Activated B cell treated with CpG ODN at 0.5 μM for 24 hours (primary cell): ENCODE data around the gene BPHL. TPM values are rescaled to one million over a fixed set of nuclear protein-coding genes. Genes with fewer than 3 reads are reported as not detected.
"Not testable (repeated sequence)": the region's sequence is repeated elsewhere in the genome, so short reads cannot be mapped to it uniquely, and the experiment has no call there.

Source experiments
- ATAC-seq: fragments of 200-7000 bp; cut with Tn5 transposase; one replicate; pipeline ENCODE4 v1.10.0; 2021; ENCODE audit warnings: low read depth, mild to moderate bottlenecking, moderate library complexity
- CTCF ChIA-PET: fragments of 350-600 bp; sonication (Branson Sonifier 250); formaldehyde crosslinking; loops from one replicate; lab custom pipeline; 2021; ENCODE audit warnings: antibody characterized with exemption; lab: Charles Lee
- POLR2A ChIA-PET: fragments of 350-600 bp; sonication (Branson Sonifier 250); formaldehyde crosslinking; loops from one replicate; lab custom pipeline; 2021; ENCODE audit warnings: antibody characterized with exemption; lab: Charles Lee
- DNase-seq: peaks from one replicate; pipeline ENCODE4 v3.0.0; 2022
- H3K27ac Mint-ChIP-seq: one replicate; pipeline ENCODE4 v1.8.0; 2020; ENCODE audit warnings: mixed read lengths
- H3K27me3 Mint-ChIP-seq: one replicate; pipeline ENCODE4 v1.8.0; 2021; ENCODE audit warnings: mixed read lengths
- H3K36me3 Mint-ChIP-seq: one replicate; pipeline ENCODE4 v1.8.0; 2021; ENCODE audit warnings: low read depth, mixed read lengths
- H3K4me1 Mint-ChIP-seq: one replicate; pipeline ENCODE4 v1.8.0; 2021; ENCODE audit warnings: mixed read lengths
- H3K4me3 Mint-ChIP-seq: one replicate; pipeline ENCODE4 v1.8.0; 2020; ENCODE audit warnings: mild to moderate bottlenecking, mixed read lengths
- H3K9me3 Mint-ChIP-seq: one replicate; pipeline ENCODE4 v1.8.0; 2020; ENCODE audit warnings: mixed read lengths
- intact Hi-C: fragments of 100-400 bp; cut with micrococcal nuclease; formaldehyde crosslinking; loops from one replicate; pipeline ENCODE4 v1.15.1; 2024
- total RNA-seq: library from RNA; stranded (reverse); gene quantifications from 2 replicates; pipeline ENCODE4 v1.2.3, GENCODE V29; 2022
- TF ChIP-seq, protein P1 (sequence below): fragments of 200-600 bp; IDR thresholded peaks from one replicate; pipeline ENCODE4 v1.8.0; 2022; ENCODE audit warnings: antibody characterized with exemption, mild to moderate bottlenecking

The BPHL gene
- total RNA-seq, 1 donor from 2014 or later, result 10.5 TPM

DNA sequence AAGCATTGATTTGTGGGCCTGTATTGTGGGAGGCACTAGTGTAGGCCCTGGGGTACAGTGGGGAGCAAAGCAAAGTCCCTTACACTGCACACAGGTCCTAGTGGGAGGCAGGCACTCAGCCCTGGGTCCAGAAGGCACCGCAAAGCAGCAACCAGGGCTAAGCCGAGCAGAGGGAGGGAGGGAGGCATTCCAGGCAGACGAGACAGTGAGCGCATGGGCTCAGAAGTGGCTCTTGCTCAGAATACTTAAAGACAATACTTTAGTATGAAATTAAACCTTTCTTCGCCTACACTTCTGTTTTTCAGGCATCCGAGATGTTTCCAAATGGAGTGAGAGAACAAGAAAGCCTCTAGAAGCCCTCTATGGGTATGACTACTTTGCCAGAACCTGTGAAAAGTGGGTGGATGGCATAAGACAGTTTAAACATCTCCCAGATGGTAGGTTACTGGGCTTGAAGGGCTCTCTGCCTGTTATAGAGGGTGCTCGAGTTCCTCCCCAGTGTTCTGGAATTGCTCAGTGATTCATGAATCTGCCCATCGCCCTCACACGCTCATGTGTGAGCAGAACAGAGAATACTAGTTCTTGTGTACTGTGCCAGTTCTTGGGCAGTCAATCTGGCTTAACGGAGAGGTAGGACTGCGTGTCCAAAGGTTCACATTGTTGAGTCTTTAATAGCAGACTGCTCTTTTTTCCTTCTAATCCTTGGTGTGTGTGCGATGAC lies 18.7 kb downstream of the BPHL start:
- ATAC-seq (no peak), DNase-seq (no peak)
- Mint-ChIP-seq H3K27ac (no peak overlapping the region), H3K36me3 (peaks cover 34% of the 10 kb centered on the region), H3K27me3 (no peaks in the 10 kb centered on the region), H3K9me3 (no peaks in the 10 kb centered on the region), H3K4me3 (no peak overlapping the region), H3K4me1 (peaks cover 12% of the 10 kb centered on the region)
- POLR2A ChIA-PET, result no interaction called here
- CTCF ChIA-PET, result no interaction called here
- TF ChIP-seq, protein P1, sequence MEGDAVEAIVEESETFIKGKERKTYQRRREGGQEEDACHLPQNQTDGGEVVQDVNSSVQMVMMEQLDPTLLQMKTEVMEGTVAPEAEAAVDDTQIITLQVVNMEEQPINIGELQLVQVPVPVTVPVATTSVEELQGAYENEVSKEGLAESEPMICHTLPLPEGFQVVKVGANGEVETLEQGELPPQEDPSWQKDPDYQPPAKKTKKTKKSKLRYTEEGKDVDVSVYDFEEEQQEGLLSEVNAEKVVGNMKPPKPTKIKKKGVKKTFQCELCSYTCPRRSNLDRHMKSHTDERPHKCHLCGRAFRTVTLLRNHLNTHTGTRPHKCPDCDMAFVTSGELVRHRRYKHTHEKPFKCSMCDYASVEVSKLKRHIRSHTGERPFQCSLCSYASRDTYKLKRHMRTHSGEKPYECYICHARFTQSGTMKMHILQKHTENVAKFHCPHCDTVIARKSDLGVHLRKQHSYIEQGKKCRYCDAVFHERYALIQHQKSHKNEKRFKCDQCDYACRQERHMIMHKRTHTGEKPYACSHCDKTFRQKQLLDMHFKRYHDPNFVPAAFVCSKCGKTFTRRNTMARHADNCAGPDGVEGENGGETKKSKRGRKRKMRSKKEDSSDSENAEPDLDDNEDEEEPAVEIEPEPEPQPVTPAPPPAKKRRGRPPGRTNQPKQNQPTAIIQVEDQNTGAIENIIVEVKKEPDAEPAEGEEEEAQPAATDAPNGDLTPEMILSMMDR, result no peak
- intact Hi-C loops, result no loop called here

DNA sequence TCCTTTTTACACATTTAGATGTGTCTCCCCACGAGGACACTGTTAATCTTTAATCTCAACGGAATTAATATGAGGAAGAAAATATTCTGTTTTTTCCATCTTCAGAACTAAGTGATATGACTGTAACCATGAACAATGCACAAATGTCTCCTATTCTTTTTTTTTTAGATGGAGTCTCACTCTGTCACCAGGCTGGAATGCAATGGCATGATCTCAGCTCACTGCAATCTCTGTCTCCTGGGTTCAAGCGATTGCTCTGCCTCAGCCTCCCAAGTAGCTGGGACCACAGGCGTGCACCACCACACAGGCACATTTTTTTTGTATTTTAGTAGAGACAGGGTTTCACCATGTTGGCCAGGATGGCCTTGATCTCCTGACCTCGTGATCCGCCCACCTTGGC lies 19.4 kb downstream of the BPHL start:
- not testable (repeated sequence) for H3K9me3 Mint-ChIP-seq

DNA sequence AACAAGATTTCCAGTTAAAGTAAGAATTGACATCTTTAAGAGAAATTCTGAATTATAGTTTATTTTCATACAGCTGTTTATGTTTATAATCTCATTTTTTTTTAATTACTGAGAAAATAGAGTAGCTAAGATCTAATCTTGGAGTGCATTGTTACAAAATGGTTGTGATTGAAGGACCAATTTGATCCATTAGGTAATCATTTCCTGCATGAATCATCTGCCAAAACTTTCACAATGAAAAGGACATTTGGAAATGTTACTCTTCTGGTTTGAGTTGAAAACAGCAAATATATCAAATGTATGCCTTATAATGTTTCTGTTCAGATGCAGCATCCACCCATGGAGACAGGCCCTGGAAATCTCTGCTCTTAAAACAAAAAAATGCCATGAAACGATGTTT lies 19.8 kb downstream of the BPHL start:
- H3K27ac Mint-ChIP-seq, result no peak overlapping the region
- no peak for ATAC-seq
- H3K27me3 Mint-ChIP-seq, result no peaks in the 10 kb centered on the region
- no peak overlapping the region for H3K4me3 Mint-ChIP-seq
- H3K4me1 Mint-ChIP-seq, result peaks cover 12% of the 10 kb centered on the region
- H3K36me3 Mint-ChIP-seq, result peaks cover 35% of the 10 kb centered on the region
- ChIA-PET CTCF (no interaction called here), POLR2A (no interaction called here)
- DNase-seq, result no peak
- TF ChIP-seq, protein P1, result no peak
- intact Hi-C loops, result no loop called here
- no peaks in the 10 kb centered on the region for H3K9me3 Mint-ChIP-seq

More for the DNA sequence above, 19.4 kb downstream of the BPHL start:
- H3K4me3 Mint-ChIP-seq, POLR2A ChIA-PET, CTCF ChIA-PET, intact Hi-C loops, DNase-seq, H3K27ac Mint-ChIP-seq, H3K27me3 Mint-ChIP-seq, ATAC-seq: not testable (repeated sequence)
- H3K4me1 Mint-ChIP-seq, result peaks cover 12% of the 10 kb centered on the region
- peaks cover 32% of the 10 kb centered on the region for H3K36me3 Mint-ChIP-seq

DNA sequence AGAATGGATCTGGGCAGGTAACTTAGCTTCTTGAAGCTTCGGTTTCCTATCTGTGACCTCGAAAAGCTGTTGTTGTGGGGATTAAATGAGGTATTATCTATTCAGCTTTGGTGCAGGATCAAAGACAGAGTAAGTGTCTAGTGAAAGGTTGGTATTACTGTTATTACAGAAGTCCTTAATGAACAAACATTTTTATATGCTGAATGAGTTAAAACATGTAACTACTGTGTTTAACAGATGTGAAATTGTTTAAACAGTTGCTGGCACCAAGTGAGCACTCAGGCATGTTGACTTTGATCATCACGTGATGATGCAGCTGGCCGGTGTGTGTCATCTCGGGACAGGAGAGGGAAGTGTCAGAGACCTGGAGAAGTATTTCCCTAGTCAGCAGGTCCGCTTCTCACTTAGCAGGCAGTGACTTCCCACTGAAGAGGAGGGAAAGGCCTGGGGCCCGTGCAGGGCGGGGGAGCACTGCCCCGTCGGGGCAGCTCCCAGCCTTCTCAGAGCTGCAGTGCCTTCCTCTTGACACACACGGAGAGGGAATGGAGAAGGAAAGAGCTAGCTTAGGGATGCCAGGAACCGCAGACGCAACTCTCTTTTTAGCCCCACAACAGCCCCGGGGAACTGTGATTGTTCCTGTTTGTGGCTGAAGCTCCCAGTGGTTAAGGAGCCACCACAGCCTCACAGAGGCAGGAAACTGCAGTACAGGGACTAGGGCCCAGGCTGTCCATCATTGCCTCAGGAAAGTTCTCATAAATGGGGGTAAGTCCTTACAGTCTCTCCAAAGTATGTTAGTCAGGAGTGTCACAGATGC lies 20.8 kb downstream of the BPHL start:
- H3K4me3 Mint-ChIP-seq, result no peak overlapping the region

DNA sequence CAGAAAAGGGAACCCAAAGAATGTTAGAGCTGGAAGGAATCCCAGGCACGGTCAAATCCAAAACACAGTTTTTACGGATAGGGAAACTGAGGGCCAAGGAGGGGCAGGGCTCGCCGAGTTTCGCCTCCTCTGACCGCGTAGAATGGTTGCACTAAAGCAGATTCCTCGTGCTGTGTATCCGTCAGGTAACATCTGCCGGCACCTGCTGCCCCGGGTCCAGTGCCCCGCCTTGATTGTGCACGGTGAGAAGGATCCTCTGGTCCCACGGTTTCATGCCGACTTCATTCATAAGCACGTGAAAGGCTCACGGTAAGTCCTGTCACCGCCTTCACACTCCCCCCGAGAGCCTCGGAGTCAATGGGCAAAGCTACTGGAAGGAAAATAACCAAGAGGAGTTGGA lies 21.7 kb downstream of the BPHL start:
- no peaks in the 10 kb centered on the region for H3K27me3 Mint-ChIP-seq
- H3K36me3 Mint-ChIP-seq, result peaks cover 36% of the 10 kb centered on the region
- DNase-seq (no peak), ATAC-seq (no peak)
- H3K27ac Mint-ChIP-seq, result no peak overlapping the region
- POLR2A ChIA-PET, result no interaction called here
- intact Hi-C loops, result no loop called here
- TF ChIP-seq, protein P1, result no peak
- H3K9me3 Mint-ChIP-seq, result no peaks in the 10 kb centered on the region
- peaks cover 12% of the 10 kb centered on the region for H3K4me1 Mint-ChIP-seq
- no peak overlapping the region for H3K4me3 Mint-ChIP-seq
- CTCF ChIA-PET, result interaction anchor here (1.4 to 1.6 kb wide), 2 partner anchors 65 to 111 kb away, joined by 3 to 5 read pairs; no protein-coding TSS in a partner anchor

More for the DNA sequence above, 20.8 kb downstream of the BPHL start:
- DNase-seq (no peak), ATAC-seq (peak; percentile 79)
- Mint-ChIP-seq H3K27ac (peak overlapping the region; percentile 2), H3K36me3 (peaks cover 36% of the 10 kb centered on the region), H3K4me1 (peaks cover 12% of the 10 kb centered on the region), H3K27me3 (no peaks in the 10 kb centered on the region), H3K9me3 (no peaks in the 10 kb centered on the region)
- TF ChIP-seq, protein P1, result no peak
- POLR2A ChIA-PET, result interaction anchor here (1.0 kb wide), 1 partner anchor 21 kb away, joined by 3 read pairs; the partner anchor contains the start of gene BPHL
- intact Hi-C loops, result no loop called here
- CTCF ChIA-PET, result interaction anchor here (1.0 to 1.6 kb wide), 3 partner anchors 36 to 112 kb away, joined by 3 to 5 read pairs (median 3); no protein-coding TSS in a partner anchor
